ENCODE results near the gene SETBP1.

SETBP1 gene

DNA sequence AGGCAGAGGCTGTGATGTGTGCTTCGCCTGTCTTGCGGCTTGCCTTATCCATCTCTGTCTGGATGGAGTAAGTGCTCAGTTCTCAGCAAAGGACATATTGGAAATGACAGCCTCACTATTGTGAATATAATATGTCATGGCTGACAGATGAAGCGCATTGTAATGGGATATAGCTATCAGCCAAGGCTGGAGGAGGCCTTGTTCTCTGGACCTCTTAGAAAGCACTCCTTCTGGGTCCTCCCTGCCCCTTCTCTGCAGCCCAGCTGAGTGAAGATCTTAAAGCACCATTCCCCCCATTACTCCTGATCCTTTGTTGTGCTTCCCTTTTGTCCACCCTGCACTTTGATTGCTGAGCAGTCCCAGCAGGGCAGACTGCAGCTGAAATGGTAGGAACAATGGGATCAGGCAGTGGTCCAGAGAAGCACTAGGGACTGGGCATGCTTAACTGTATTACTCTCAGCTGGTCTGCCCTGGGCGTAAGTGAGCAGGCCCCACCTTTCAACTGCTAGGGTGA, 265.3 kb downstream of the SETBP1 start:
- peak; percentile 99 for DNase-seq

DNA sequence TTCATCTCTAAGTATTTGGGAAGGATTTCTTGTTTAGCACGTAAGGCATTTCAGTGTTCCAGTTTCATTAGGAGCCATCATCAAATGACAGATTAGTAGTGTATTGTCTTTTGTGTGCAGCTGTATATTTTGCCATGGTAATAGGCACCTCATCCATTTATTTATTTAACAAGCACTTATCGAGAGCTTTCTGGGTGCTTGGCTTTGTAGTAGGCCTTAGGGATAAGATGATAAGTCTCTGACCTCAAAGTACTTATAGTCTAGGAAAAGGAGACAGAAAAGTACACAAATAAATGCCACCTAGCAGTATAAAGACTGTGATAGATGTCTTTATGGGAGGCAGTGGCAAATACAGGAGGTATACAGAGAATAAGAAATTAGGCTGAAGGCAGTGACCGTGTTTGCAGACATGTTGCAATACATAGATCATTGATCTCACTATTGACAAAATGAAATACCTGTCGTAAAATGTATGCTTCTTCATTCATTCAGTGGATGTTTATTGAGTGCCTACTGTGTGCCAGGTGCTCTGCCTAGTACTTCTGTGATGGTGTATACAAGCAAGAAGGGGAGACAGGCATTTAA, 265.9 kb downstream of the SETBP1 start:
- DNase-seq, result peak; percentile 99

DNA sequence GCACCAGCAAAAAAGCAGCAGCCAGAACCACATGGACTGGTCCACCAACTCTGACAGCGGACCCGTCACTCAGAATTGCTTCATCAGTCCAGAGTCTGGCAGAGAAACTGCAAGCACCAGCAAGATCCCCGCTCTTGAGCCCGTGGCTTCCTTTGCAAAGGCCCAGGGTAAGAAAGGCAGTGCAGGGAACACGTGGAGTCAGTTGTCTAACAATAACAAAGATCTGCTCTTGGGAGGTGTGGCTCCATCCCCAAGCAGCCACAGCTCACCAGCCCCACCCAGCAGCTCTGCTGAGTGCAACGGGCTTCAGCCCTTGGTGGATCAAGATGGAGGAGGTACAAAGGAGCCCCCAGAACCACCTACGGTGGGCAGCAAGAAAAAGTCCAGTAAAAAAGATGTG, 269.3 kb downstream of the SETBP1 start:
- DNase-seq, result no peak

DNA sequence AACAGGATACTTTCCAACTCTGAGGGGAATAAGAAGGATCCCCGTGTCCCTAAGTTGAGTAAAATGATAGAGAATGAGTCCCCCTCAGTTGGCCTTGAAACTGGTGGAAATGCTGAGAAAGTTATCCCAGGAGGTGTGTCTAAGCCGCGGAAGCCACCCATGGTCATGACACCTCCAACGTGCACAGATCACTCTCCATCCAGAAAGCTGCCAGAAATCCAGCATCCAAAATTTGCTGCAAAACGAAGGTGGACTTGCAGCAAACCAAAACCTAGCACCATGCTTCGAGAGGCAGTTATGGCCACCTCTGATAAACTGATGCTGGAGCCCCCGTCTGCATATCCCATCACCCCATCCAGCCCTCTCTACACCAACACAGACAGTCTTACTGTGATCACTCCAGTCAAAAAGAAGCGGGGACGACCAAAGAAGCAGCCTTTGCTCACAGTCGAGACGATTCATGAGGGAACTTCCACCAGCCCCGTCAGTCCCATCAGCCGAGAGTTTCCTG, 270.1 kb downstream of the SETBP1 start:
- DNase-seq, result no peak

DNA sequence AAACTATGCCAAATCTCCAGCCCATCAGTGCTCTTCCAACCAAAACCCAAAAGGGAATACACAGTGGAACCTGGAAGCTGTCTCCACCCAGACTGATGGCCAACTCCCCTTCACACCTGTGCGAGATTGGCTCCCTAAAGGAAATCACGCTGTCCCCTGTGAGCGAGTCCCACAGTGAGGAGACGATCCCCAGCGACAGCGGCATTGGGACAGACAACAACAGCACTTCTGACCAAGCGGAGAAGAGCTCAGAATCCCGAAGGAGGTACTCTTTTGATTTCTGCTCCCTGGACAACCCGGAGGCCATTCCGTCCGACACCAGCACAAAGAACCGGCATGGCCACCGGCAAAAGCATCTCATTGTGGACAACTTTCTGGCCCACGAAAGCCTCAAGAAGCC, 271.1 kb downstream of the SETBP1 start:
- DNase-seq, result no peak

DNA sequence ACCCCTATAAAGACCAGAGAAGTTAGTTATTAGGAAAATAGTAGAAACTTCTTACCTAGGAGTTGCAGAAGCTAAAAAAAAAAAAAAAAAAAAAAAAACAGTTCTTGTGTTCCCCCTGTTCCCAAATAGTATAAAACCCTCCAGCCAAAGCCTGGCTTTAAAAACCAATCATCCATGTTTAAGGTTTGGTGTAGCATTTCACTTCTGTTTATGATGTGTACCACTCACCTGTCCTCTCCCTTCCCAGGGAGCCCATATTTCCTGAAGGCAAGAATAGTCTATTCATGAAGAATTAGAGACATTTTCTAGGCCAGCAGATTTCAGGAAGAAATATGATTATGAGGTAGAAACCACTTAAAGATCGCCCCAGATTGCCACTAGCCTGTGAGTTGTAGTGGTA, 273.6 kb downstream of the SETBP1 start:
- peak; percentile 75 for DNase-seq

DNA sequence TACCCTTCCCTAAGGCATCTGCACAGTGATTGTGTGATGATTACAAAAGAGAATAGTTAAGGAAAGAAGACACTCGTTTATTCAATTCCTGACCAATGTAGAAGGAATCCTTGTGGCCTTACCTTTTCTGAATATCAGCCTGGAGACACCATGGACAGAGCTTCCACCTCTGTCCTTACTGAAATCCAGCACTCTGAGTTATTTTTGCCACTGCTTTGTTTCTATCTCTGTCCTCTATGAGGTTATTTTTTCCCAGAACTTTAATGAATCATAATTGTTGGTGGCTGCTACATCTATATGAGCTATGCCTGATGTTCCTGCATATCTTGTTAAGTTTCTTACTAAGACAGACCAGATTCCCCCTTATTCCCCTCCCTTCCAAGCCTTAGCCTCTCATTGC, 275.1 kb downstream of the SETBP1 start:
- no peak for DNase-seq

DNA sequence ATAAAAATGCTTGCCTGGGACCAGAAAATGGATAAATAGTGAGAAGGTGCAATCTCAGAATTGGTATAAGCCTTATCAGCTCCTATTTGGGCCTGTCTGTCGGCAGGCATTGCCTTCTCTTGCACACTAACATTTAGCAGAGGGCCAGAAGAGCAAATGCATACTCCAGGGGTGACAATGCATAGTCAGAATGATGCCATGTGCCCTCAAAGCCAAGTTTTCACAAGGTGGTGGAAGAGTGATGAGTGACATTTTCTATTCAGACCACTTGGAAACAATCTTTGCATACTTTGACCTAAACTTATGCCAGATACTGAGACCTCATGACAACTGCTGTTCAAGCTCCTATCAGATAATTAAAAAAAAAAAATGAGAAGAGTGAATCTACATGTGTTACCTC, 276.3 kb downstream of the SETBP1 start:
- DNase-seq, result no peak

DNA sequence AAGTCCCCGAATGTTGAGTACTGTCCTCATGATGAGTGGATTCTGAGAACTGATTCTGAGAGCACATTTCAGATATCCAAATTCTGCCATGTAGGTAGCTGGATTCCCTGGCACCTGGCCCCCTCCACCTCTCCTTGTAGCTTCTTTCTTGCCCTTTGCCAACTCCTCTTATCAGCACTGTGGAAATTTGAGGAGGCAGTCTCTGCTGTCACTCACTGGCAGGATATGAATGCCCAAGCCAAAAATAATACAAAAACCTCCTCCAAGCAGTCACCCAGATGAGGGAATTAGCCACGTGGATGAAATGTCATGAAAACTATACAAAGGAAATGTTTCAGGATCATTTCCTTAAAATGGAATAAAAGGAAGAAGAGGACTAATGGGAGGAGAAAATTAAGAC, 276.8 kb downstream of the SETBP1 start:
- DNase-seq, result no peak

DNA sequence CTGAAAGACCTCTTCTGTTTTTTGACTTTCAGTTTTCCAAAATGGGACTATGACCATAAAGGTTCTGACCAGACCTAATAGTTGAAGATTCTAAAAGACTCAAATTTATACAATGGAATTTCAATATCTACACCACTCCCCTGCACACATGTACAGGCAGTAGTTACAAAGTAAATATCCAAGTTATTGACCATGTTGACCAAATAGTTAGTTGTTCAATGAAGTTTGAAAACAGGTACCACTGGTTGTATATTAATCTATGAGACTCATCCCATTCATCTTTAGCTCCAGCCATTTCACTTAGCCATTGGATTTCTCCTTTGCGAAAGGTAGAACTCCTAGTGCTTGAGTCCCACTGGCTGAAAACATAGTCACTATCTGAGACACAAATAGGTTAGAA, 277.4 kb downstream of the SETBP1 start:
- DNase-seq, result no peak

DNA sequence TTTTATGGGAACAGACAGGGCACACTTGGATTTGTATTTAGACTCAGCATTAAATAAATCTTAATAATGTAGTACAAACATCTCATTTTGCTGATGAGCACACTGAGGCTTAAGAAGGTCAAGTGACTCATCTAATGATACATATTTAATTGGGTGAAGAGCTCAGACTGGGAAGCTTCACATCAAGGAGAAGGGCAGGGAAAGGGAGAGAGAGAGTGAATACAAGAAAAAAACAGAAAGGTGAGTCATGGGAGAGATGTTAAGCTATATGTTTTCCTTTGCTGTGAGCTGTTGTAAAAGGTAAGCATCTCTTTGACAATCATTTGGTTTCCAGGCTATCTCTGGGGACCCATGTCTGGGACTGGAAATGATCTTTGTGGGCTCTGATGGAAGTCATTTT, 277.8 kb downstream of the SETBP1 start:
- DNase-seq, result no peak

DNA sequence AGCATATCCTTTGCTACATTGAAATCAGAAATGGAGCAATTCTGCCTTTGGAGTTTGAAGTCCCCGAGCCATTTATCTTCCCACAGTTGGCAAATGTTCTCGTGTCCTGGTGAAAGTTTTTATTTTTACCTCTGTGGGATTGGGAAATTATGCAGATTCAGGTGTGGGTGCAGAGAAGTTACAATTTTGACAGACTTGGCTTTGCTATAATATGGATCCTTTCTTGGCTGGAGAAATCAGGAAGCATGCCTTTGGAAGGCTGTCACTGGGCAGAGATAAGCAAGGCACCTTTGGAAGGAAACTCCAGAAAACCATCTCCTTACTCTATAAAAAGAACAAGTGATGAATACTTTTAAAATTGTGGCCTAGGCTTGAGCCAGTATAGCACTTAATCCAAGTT, 278.3 kb downstream of the SETBP1 start:
- DNase-seq, result no peak

DNA sequence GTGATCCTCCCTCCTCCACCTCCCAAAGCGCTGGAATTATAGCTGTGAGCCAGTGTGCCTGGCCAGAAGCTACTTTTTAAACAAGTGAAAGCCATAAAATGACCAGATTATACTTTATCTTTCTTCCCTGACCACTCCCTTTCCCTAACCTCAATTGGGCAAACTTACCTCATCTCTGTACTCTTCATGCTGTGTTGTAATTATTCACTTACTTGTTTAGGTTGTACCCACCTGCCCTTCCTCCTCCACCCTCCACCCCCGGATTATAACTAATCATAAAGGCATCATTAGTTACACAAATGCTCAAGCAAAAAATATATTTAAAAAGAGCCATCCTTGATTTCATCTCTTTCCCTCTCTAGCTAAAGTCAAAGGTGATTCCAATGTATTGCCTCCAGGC, 279.9 kb downstream of the SETBP1 start:
- no peak for DNase-seq

DNA sequence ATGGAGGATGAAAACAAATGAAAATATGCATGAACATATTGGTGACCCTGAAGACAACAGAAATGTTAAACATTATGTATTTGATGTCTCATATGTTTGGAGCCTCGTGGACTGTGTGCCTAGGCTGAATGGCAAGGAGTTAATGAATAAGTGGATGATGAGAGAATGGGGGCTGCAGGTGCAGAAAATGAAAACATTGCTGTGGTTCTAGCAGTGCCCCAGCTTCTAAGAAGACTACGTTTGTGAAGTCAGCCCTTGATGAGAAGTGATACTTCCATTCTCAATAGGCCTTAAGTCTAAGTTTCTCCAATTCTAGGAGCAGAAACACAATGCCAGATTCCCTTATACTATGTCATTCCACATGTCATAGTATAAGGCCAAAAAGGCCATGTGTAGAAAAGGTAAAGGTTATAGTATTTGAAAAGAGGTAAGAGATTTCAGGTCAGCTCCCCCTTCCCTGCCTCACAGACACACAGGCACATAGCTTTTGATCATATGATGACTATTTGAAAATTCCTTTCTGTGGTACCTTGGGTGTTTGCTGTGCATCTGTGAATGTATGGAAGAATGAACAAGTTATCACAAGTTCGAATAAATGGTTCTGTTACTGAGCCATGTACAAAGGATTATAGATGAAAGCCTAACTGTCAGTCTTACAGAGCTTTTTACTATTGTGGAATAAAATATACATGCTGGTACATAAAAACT, 280.8 kb downstream of the SETBP1 start:
- DNase-seq, result no peak

DNA sequence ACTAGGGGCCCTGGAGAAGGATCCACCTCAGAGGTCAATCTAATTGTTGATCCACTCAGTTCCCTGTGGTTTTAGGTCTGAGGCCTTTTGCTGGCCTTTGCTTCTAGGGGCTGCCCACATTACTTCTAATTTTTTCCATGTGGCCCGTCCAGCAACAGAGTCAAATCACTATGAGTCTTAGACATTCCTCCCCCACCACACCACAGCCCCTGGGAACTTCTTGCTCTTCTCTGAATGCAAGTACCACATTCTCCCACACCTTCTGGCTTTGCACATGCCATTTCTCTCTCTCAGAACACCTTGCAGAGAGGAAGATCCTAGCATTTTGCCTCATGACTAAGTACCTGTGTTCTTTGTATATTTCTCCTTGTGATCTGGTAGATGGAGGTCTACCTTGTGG, 286.9 kb downstream of the SETBP1 start:
- no peak for DNase-seq

DNA sequence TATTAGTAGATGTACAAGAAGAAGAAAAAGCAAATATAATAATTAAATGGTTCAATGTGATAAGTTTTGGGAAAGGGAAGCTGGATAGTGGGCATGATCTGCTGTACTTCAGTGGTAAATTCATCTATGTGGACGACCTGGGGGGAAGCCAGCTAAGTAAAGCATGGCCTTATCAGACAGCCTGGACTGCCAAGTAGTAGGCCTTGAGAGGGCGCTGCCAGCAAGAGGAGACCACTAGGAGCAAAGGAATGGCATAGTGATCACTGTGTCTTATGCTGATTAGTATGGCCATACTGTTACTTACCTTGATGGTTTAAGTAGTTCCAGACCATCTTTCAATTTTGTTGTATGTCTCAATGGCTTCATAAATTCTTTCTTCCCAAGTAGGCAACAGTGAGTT, 287.6 kb downstream of the SETBP1 start:
- no peak for DNase-seq

DNA sequence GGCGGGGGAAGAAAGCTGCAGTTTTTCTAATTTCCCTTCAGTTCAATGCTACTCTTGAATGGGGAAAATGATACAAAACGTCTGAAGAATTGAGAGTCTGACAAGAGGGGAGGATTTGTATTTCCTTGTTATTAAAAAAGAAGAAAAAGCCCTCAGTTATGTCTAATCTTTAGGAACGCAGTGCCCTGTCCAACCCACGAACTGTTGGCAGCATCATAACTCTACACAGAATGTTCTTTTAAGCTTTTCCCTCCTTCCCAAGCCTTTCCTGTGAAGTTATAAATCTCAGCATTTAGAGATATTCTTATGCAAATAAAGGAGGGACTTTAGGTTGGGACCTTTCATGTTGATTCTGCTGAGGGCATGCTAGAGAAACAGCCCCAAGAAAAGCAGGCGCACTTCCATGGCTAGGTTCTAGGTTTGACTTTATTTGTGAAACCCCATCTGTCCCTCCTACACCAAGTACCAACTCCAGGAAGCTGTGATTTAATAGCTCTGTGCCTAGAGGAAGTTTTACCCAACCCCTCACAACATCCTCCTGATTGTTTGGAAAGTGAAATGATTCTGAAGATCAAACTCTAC, 288.6 kb downstream of the SETBP1 start:
- DNase-seq, result no peak

DNA sequence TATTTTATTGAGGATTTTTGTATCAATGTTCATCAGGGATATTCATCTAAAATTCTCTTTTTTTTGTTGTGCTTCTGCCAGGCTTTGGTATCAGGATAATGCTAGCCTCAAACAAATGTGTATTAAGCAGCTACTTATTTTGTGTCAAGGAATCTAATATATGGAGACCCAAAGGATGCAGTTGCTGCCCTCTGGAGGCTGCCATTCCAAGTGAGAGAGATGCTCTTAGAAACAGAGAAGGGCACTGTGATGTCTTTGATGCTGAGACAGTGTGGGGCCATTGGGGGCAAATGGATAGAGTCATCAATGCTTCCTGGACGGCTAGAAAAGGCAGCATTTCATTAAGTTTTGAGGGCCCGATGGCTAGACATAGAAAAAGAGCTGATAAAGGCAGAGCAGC, 292.6 kb downstream of the SETBP1 start:
- no peak for DNase-seq

DNA sequence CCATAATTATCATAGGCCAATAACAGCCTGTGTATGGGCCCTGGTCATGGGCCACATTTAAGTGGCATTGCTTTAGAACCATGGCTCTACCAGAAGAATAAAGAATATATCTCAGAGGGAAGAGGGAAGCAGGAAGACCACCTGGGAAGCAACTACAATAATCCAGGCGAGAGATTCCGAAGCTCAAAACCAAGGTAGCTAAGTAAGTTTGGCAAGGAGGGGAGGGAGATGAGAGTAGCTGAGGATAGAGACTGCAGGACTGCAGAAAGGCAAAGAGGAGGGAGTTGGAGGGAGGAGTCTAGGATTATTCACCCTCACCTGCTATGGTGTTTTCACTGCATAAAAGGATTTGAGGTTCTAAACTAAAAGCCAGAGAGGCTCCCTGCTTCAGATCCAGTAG, 293.5 kb downstream of the SETBP1 start:
- no peak for DNase-seq

DNA sequence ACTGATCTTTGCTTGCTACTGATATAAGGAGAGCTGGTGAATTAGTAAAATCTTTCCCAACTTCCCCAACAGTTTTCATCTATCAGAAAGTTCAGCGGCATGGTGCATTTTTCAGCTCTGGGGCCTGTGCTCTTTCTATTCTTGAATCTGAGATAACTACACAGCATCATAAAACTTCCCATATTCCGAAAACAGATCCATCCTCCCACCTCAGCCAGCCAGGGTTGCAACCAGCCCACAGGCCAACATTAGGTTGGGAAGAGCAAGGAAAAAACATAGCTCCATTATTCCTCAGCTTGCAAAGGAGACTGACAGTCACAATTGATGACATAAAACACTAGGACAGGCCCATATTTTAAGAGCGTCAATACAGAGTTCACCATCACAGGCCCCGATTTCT, 297.2 kb downstream of the SETBP1 start:
- no peak for DNase-seq

DNA sequence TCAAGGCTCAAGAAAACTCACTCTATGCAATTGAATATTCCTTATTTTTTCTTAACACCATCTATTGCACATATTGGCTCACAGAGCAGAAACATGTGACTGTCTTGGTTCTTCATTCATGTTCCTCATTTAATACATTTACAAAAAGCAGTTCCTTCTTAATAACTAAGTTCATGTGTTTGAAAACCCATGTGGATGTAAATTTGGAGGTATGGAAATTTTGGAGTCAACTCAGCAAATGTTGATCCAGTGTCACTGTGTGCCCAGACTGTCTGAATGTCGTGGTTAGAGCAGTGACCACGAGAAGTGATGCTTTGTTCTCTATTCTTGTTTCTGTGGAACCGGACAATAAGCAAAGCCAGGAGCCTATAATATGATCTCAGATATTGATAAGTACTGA, 299.1 kb downstream of the SETBP1 start:
- no peak for DNase-seq

DNA sequence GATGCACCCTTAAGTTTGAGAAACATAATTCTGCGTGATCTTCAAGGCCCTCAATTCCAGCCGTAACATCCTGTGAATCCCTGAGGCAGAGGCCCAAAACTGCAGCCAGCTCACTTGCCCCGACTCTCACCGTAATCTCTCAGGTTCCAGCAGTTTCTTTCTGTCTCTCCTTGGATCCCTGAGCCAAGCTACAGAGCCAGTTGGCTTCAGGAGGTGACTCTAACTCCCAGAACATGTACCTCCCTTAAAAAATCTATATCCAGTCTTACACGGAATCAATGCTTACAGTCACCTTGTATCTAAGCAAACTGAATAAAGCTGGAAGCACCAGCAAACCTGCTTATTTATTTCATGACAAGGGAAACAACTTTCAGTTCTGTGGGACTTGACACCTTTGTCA, 300.4 kb downstream of the SETBP1 start:
- DNase-seq, result no peak

DNA sequence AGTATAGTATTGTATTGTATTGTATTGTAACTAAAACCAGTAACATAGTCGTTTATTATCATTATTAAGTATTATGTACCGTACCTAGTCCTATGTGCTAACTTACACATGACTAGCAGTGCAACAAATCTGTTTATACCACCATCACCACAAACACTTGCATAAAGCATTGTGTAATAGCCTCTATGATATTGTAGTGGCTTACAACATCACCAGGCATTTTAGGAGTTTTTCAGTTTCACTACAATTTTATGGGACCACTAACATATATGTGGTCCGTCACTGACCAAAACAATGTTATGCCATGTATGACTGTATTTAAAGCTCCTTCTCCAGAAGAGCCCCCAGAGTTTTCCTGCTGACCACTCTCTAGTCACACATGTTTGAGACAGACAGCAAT, 306.2 kb downstream of the SETBP1 start:
- DNase-seq, result no peak

DNA sequence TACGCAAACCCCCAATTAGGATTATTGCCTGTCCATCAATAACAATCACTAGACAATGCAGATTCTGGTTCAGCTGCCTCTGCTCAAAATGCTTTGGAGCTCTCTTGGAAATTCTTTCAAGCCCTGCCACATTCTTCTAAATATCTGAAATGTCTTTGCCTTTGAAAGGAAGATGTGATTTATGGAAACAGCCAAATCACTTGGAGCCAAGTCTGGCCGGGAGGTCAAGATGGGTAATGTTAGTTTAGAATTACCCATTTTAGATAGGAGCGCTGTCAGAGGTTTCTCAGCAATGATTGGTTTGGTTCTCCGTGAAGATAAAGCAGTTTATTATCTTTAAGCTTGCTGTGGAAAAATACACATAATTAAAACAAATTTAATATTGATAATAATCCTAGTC, 306.7 kb downstream of the SETBP1 start:
- no peak for DNase-seq

All from NCI-H1092 treated with DMSO at 0.1 percent for 48 hours (cell line).